GM19463 (cell line): ENCODE measurements around the gene LEKR1.

Experiments used
- ATAC-seq: cut with Tn5 transposase; IDR thresholded peaks from one replicate; pipeline ENCODE4 v1.9.1; 2021; ENCODE audit warnings: mild to moderate bottlenecking, moderate library complexity; ENCODE audit not compliant: unreplicated experiment

The LEKR1 gene

DNA sequence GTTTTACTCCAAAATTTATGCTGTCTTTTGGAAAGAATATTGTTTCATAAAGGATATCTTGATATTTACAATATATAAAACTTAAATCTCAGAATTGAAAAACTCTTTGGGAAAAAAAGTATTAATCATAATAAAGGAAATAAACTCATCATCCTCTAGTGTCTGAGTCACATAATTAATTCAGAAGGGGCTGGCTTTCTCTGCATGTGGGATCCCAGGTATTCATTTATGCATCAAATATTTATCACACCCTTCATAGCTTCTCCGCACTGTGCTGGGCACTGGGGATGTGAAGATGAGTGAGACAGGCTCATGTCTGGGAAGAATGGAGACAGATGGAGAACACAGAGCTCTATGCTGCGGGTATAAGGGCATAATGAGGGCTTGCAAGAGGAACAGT is 268.1 kb downstream of the LEKR1 start:
- no peak for ATAC-seq

GRCh38 chr3:157094751-157095480 is 268.8 kb downstream of the LEKR1 start:
- ATAC-seq: no peak
